ENCODE data around the gene SDC4. TPM values are rescaled to one million over a fixed set of nuclear protein-coding genes. Genes with fewer than 3 reads are reported as not detected.

SDC4 gene
- total RNA-seq, 3 donors from 2014 or later: 94.0 to 138 (median 102) TPM

Other genes starting within 250 kb of the SDC4 start
- gene KCNS1, start 247.3 kb downstream of the SDC4 start, total RNA-seq: under 1 TPM; 0.13 to 0.37 (median 0.16) TPM
- gene WFDC5, start 233.2 kb downstream of the SDC4 start, total RNA-seq: not detected
- not detected for gene WFDC12, start 224.0 kb downstream of the SDC4 start, total RNA-seq
- gene PI3, start 173.5 kb downstream of the SDC4 start, total RNA-seq: under 1 TPM in 1 of 3 donors, not detected in 2; 0.52 TPM
- gene SEMG1, start 141.4 kb downstream of the SDC4 start, total RNA-seq: not detected
- gene SEMG2, start 127.1 kb downstream of the SDC4 start, total RNA-seq: not detected
- under 1 TPM; 0.63 to 0.95 (median 0.83) TPM for gene SLPI, start 93.9 kb downstream of the SDC4 start, total RNA-seq
- under 1 TPM in 2 of 3 donors, not detected in 1; 0.13 to 0.19 TPM for gene RBPJL, start 41.6 kb downstream of the SDC4 start, total RNA-seq
- gene MATN4, start 40.1 kb downstream of the SDC4 start, total RNA-seq: under 1 TPM in 2 of 3 donors, not detected in 1; 0.11 to 0.13 TPM
- gene SYS1, start 14.7 kb upstream of the SDC4 start, total RNA-seq: 10 to 100 TPM; 36.4 to 37.4 (median 36.6) TPM
- not detected for gene TP53TG5, start 29.9 kb upstream of the SDC4 start, total RNA-seq
- 10 to 100 TPM in 2 of 3 donors, 1 to 10 TPM in 1; 9.7 to 13.3 (median 12.5) TPM for gene DBNDD2, start 59.9 kb upstream of the SDC4 start, total RNA-seq
- 10 to 100 TPM; 88.0 to 94.8 (median 90.9) TPM for gene PIGT, start 67.7 kb upstream of the SDC4 start, total RNA-seq
- under 1 TPM; 0.34 to 0.76 (median 0.53) TPM for gene WFDC2, start 121.3 kb upstream of the SDC4 start, total RNA-seq
- not detected for gene SPINT3, start 167.2 kb upstream of the SDC4 start, total RNA-seq
- not detected for gene WFDC6, start 191.1 kb upstream of the SDC4 start, total RNA-seq
- gene EPPIN, start 199.0 kb upstream of the SDC4 start, total RNA-seq: not detected
- not detected for gene WFDC8, start 230.9 kb upstream of the SDC4 start, total RNA-seq

All from activated T-cell treated with anti-CD3 and anti-CD28 coated beads, Interleukin-2, amount 50 U/mL, for 4 hours (primary cell).